ENCODE data around the gene ADNP2. TPM values are rescaled to one million over a fixed set of nuclear protein-coding genes. Genes with fewer than 3 reads are reported as not detected.

Gene ADNP2
- total RNA-seq, 1 experiment from 2014 or later: 12.6 TPM

DNA sequence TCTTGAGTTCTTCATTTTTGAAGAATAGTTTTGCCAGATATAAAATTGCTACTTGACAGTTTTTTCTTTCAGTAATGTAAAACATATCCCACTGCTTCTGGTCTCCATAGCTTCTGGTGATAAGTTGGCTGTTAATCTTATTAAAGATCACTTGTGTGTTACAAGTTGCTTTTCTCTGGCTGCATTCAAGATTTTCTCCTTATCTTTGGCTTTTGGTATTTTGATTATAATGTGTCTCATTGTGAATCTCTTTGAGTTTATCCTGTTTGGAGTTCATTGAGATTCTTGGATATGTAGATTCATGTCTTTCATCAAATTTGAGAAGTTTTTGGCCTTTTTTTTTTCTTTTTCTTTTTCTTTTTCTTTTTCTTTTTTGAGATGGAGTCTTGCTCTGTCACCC, 20.2 kb upstream of the ADNP2 start:
- intact Hi-C loops (cut with micrococcal nuclease; ENCODE audit: unreplicated experiment): no loop called here

DNA sequence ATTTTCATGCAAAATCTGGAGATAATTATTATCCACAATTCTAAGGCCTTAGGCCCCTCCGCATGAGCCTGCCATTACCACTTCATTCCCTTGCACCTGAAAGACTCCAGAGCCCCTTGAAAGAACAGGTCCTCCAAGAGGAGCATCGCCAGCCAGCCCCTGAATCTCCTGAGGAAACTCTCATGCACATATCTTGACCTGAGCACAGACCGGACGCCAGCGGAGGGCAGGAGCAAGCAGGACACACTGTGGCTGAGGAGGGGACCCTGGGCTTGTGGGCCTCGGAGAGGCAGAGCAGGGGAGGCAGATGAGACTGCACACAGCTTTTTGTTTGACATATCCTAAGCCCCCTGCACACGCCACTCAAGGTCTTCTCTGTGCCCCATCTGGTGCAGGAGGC, 13.6 kb upstream of the ADNP2 start:
- Histone ChIP-seq H2AFZ (no peak overlapping the region), H3K4me1 (replicated peaks; ENCODE audit: insufficient read depth) (no peaks in the 10 kb centered on the region), H4K20me1 (ENCODE audit: insufficient read depth) (no peaks in the 10 kb centered on the region), H3K9me3 (ENCODE audit: insufficient read depth, low read depth) (no peaks in the 10 kb centered on the region), H3K79me2 (ENCODE audit: low read depth) (no peaks in the 10 kb centered on the region), H3K4me3 (no peak overlapping the region), H3K9me2 (ENCODE audit: insufficient read depth) (no peaks in the 10 kb centered on the region), H3K27me3 (ENCODE audit: insufficient read depth, low read depth) (peaks cover 3% of the 10 kb centered on the region; the same call in 1 of the 2 replicates), H3F3A (ENCODE audit: insufficient read depth, low read depth) (no peaks in the 10 kb centered on the region), H3K27ac (no peak overlapping the region), H3K4me2 (no peak overlapping the region), H3K36me3 (ENCODE audit: low read depth) (no peaks in the 10 kb centered on the region)
- intact Hi-C loops (cut with micrococcal nuclease; ENCODE audit: unreplicated experiment): no loop called here
- TF ChIP-seq, protein P1, sequence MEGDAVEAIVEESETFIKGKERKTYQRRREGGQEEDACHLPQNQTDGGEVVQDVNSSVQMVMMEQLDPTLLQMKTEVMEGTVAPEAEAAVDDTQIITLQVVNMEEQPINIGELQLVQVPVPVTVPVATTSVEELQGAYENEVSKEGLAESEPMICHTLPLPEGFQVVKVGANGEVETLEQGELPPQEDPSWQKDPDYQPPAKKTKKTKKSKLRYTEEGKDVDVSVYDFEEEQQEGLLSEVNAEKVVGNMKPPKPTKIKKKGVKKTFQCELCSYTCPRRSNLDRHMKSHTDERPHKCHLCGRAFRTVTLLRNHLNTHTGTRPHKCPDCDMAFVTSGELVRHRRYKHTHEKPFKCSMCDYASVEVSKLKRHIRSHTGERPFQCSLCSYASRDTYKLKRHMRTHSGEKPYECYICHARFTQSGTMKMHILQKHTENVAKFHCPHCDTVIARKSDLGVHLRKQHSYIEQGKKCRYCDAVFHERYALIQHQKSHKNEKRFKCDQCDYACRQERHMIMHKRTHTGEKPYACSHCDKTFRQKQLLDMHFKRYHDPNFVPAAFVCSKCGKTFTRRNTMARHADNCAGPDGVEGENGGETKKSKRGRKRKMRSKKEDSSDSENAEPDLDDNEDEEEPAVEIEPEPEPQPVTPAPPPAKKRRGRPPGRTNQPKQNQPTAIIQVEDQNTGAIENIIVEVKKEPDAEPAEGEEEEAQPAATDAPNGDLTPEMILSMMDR (conservative IDR thresholded peaks at IDR 0.05): no peak
- TF ChIP-seq EZH2 (IDR thresholded peaks at IDR 0.05; ENCODE audit: low read depth): no peak
- no TSS peak for BruUV-seq (replicated peaks)
- ChIA-PET POLR2A (ENCODE audit: unreplicated experiment) (no interaction called here), CTCF (no interaction called here)
- DNase-seq: no peak

More for the DNA sequence above, 20.2 kb upstream of the ADNP2 start:
- peaks cover 8% of the 10 kb centered on the region; the same call in 1 of the 2 replicates for H3K27me3 ChIP-seq (ENCODE audit: insufficient read depth, low read depth)
- no peaks in the 10 kb centered on the region for H3K36me3 ChIP-seq (ENCODE audit: low read depth)
- peaks cover 16% of the 10 kb centered on the region; the same call in 1 of the 2 replicates for H3K9me3 ChIP-seq (ENCODE audit: insufficient read depth, low read depth)
- no peaks in the 10 kb centered on the region for H3K9me2 ChIP-seq (ENCODE audit: insufficient read depth)
- no peaks in the 10 kb centered on the region for H3K4me1 ChIP-seq (replicated peaks; ENCODE audit: insufficient read depth)
- no peaks in the 10 kb centered on the region for H4K20me1 ChIP-seq (ENCODE audit: insufficient read depth)
- POLR2A ChIA-PET (ENCODE audit: unreplicated experiment): no interaction called here
- H3K4me2 ChIP-seq: no peak overlapping the region
- no peaks in the 10 kb centered on the region for H3F3A ChIP-seq (ENCODE audit: insufficient read depth, low read depth)
- BruUV-seq (replicated peaks): no TSS peak
- H3K27ac ChIP-seq: no peak overlapping the region
- no peaks in the 10 kb centered on the region for H3K79me2 ChIP-seq (ENCODE audit: low read depth)
- no peak overlapping the region for H3K4me3 ChIP-seq
- TF ChIP-seq EZH2 (IDR thresholded peaks at IDR 0.05; ENCODE audit: low read depth): no peak
- TF ChIP-seq, protein P1 (conservative IDR thresholded peaks at IDR 0.05): no peak
- no peak for DNase-seq
- CTCF ChIA-PET: no interaction called here
- no peak overlapping the region for H2AFZ ChIP-seq

- no peaks in the 10 kb centered on the region for H3K79me2 ChIP-seq (ENCODE audit: low read depth)
- ChIA-PET CTCF (no interaction called here), POLR2A (ENCODE audit: unreplicated experiment) (no interaction called here)
- H3K27me3 ChIP-seq (ENCODE audit: insufficient read depth, low read depth): peaks cover 3% of the 10 kb centered on the region; the same call in 1 of the 2 replicates
- no peaks in the 10 kb centered on the region for H3K9me3 ChIP-seq (ENCODE audit: insufficient read depth, low read depth)
- no peak overlapping the region for H3K4me2 ChIP-seq
- BruUV-seq (replicated peaks): no TSS peak
- H3K9me2 ChIP-seq (ENCODE audit: insufficient read depth): no peaks in the 10 kb centered on the region
- H3F3A ChIP-seq (ENCODE audit: insufficient read depth, low read depth): no peaks in the 10 kb centered on the region
- H3K27ac ChIP-seq: no peak overlapping the region
- H3K36me3 ChIP-seq (ENCODE audit: low read depth): no peaks in the 10 kb centered on the region
- H4K20me1 ChIP-seq (ENCODE audit: insufficient read depth): no peaks in the 10 kb centered on the region
- no peak overlapping the region for H2AFZ ChIP-seq
- H3K4me3 ChIP-seq: no peak overlapping the region
- TF ChIP-seq EZH2 (IDR thresholded peaks at IDR 0.05; ENCODE audit: low read depth): no peak
- TF ChIP-seq, protein P1 (conservative IDR thresholded peaks at IDR 0.05): no peak
- no peaks in the 10 kb centered on the region for H3K4me1 ChIP-seq (replicated peaks; ENCODE audit: insufficient read depth)
- no peak for DNase-seq
- intact Hi-C loops (cut with micrococcal nuclease; ENCODE audit: unreplicated experiment): no loop called here
Measured at GRCh38 chr18:80096032-80096565, 13.0 kb upstream of the ADNP2 start.
